ENCODE measurements around the gene TRIM68.
A peak's percentile ranks its signal among the peaks of the same experiment; 100 is the strongest.

Gene TRIM68

GRCh38 chr11:4551346-4551979 lies 56.6 kb downstream of the TRIM68 start:
- no peak for DNase-seq (ENCODE audit: low read depth)
- TF ChIP-seq CTCF (IDR thresholded peaks at IDR 0.05; ENCODE audit: low read depth, low read length, missing control alignments), result peak; percentile 44
- H3K4me3 ChIP-seq (ENCODE audit: low read depth, low read length), result no peak overlapping the region
